Stimulated activated naive CD4-positive, alpha-beta T cell treated with Interleukin-2 at 50 U/mL for 16 hours (primary cell): ENCODE results near the gene CCDC110.

ENCODE experiments used
- DNase-seq: peaks from one replicate; lab custom pipeline; 2025; lab: John Stamatoyannopoulos, UW

Gene CCDC110

GRCh38 chr4:185472103-185472542 is 590 bp upstream of the CCDC110 start:
- DNase-seq: no peak

- DNase-seq: peak; percentile 48
Measured at GRCh38 chr4:185470501-185471195, 885 bp downstream of the CCDC110 start.

GRCh38 chr4:185469580-185470154 is 1.9 kb downstream of the CCDC110 start:
- DNase-seq: no peak

DNA sequence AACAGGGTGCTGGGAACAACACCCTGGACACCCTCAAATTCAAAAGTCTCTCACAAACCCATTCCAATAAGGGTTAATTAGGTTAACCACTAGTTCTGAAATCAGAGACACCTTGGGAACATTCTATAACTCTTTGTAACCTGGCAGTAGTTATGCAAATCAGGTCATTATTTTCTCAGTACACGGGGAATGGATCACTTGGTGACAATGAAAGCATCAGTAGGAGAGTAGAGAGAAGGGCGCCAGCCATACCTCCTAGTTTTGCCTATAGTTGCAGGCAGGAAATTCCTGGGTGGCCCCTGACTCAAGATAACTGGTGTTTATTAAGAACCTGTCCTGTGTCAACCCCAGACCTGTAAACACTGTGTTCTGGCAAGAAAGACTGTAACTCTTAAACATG is 2.5 kb downstream of the CCDC110 start:
- no peak for DNase-seq

- DNase-seq: no peak
Measured at GRCh38 chr4:185467991-185468390, 3.5 kb downstream of the CCDC110 start.

GRCh38 chr4:185467101-185467500 is 4.4 kb downstream of the CCDC110 start:
- no peak for DNase-seq

- DNase-seq: no peak
Measured at GRCh38 chr4:185465707-185466106, 5.8 kb downstream of the CCDC110 start.

GRCh38 chr4:185464887-185465286 is 6.6 kb downstream of the CCDC110 start:
- DNase-seq: no peak

DNA sequence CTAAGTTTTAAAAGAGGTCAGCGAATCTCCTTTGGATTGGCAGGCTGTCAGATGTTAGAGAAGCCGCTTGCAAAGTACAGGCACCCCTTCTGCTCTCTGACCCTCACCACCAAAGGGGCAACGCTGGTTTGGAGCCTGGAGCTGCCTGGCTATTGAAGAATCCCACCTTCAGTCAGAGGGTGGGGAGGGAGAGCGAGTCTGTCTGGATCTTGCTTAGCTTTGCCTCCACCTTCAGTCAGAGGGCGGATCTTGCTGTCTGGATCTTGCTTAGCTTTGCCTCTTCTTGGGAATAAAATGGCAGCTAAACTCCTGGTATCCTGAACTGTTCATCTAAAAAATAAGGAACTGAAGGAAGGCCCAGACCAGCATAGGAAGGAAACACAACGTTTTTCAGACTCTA is 7.3 kb downstream of the CCDC110 start:
- DNase-seq: no peak

DNA sequence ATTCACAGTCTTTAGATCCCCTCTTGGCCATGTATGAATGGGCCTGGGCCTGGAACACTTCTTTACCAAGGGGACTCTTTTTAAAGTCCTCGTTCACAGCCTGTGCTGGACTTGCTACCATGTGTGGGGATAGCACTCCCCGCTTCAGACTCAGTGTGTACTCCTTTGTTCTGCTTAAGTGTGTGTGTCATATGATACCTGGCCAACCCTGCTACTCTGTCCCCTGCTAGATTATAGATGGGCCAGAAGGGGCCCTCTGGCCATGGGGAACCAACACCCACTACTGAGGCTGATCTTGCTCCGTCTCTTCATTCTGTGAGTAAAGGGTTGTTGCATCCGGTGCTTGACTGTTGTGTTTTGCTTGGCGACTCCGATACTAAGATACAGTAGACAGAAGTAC is 8.0 kb downstream of the CCDC110 start:
- DNase-seq: no peak

DNA sequence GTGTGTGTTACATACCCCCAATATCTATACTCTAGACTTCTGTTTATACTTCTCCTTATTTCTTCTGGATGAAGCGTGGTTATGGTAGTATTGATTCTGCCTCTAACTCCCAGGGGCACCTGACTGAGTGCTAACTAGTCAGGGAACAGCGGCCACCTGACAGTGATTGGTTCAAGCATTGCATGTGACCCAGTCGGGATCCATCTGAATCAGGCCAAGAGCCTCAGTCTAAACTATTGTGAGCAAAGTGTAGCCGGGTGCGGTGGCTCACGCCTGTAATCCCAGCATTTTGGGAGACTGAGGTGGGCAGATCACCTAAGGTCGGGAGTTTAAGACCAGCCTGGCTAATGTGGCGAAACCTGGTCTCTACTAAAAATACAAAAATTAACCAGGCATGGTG is 10.0 kb downstream of the CCDC110 start:
- no peak for DNase-seq

- DNase-seq: no peak
Measured at GRCh38 chr4:185457136-185457535, 14.4 kb downstream of the CCDC110 start.

GRCh38 chr4:185456131-185456530 is 15.4 kb downstream of the CCDC110 start:
- no peak for DNase-seq

DNA sequence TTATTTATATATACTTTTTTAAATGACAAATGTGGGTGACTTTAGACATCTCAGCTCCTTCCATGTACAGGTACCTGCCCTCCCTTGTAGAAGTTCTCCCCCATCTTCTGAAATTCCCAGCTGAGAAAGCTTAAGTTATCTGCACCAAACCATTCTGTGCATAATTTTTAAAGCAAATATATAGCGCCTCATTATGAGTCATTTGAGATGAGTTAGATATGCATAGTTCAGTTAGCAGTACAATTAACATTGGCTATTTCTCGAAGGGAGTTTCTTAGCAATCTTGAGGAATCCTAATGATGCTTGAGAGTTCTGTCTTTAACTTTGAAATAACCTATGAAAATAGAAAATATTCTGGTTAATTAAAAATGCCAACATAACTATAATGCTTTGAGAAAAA is 26.3 kb downstream of the CCDC110 start:
- DNase-seq: no peak

DNA sequence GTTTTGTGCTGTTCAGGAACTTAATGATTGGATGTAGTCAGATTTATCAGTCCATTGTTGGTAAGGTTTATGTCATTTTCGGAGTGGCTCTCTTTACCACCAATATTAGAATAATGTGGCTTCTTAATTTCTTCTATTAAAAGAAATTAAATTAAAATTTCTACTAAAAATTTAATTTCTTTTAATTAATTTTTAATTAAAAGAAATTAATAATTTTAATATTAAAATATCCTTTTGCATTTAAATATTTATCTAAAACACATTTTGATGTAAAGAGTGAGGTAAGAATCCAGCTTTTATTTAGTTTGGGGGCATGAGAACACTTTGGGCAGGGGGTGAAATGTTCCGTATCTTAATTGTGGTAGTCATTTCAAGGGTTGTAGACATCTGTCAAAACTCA is 30.1 kb downstream of the CCDC110 start:
- no peak for DNase-seq

GRCh38 chr4:185437809-185438208 is 33.7 kb downstream of the CCDC110 start:
- no peak for DNase-seq

DNA sequence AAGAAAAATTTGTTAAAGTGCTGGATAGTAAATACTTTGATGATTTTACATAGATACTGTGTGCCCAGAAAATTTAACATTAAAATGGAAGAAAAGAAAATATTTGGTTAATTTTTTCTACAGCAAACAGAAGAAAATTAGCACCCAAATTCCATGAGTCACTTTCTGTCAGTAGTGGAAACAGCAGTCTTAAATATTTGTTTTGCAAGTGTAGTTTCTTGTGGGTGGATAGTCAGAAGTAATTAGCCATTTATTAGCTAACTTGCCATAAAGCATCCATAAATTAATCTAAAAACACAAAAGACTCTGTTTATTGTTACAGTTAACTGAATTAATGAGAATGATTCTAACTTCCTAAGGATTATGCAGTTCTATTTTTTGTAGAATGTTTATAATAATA is 36.1 kb downstream of the CCDC110 start:
- no peak for DNase-seq

DNA sequence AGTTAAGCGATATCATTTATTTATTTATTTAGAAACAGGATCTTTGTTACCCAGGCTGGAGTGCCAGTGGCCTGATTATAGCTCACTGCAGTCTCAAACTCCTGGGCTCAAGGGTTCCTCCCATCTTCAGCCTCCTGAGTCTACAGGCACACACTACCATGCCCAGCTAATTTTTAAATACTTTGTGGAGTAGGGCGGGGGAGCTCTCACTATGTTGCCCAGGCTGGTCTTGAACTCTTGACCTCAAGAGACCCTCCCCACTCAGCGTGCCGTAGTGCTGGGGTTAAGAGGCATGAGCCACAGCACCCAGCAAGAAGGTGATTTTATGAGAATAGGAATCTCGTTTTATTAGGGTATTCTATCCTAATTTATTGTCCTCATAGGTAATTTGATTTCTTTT is 41.9 kb downstream of the CCDC110 start:
- DNase-seq: no peak

GRCh38 chr4:185426960-185427688 is 44.4 kb downstream of the CCDC110 start:
- DNase-seq: no peak

DNA sequence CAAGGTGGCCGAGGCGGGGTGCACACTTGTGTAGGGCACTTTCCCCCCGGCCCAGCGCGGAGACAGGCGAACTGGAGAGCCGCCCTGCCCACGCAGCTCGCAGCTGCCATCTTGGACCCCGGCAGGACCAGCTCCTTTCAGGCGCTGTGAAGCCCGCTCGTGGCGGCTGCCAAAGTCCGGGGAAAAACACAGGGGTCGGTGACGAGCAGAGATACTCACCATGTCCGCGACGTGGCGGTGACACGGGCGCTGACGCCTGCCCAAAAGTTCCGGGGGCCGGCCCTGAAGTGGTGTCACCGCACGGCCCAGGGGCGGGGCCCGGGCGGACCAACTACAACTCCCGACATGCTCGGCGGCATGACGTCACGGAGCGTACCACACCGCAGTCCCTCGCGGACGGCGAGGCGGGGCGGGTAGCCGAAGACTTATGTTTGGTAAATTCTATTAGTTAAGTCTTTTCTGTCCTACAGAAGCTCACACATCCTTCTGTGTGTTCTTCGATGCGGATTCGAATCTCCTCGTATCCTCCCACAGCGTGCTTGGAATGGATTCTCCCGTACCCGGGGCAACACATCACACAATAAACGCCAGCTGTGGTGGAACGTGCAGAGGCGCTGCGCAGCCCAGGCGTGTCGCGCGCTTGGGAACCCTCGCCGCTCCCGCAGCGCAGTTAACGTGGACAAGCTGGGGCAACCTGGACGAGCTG is 45.7 kb downstream of the CCDC110 start, which contains the start of gene UFSP2:
UFSP2 (minus strand) TSS at position 318 of the 706 bp plus-strand sequence; CDS start at position 222, 96 bp downstream.
- DNase-seq: peak; percentile 85

GRCh38 chr4:185424905-185425646 is 46.5 kb downstream of the CCDC110 start:
- no peak for DNase-seq
